Osteoblast (primary cell): ENCODE data around the gene LCE1C. TPM values are rescaled to one million over a fixed set of nuclear protein-coding genes. Genes with fewer than 3 reads are reported as not detected.

ENCODE experiments used
- DNase-seq: peaks from one replicate; pipeline ENCODE4 v3.0.0; 2011; ENCODE audit warnings: low spot score, mixed read lengths; ENCODE audit not compliant: insufficient read length; ENCODE audit errors: missing footprints
- H2AFZ ChIP-seq: 2 replicates; pipeline ENCODE4 v1.6.0; 2011; ENCODE audit warnings: mild to moderate bottlenecking, low read length
- H3K27ac ChIP-seq: 2 replicates; pipeline ENCODE4 v1.5.1; 2011; ENCODE audit warnings: mild to moderate bottlenecking, low read depth, low read length, moderate library complexity
- H3K27me3 ChIP-seq: 2 replicates; pipeline ENCODE4 v1.6.0; 2012; ENCODE audit warnings: mild to moderate bottlenecking, control low read depth, inconsistent platforms, low read length, moderate library complexity; ENCODE audit not compliant: insufficient read depth
- H3K36me3 ChIP-seq: 2 replicates; pipeline ENCODE4 v1.5.1; 2011; ENCODE audit warnings: mild to moderate bottlenecking, low read length, control low read depth, moderate library complexity; ENCODE audit not compliant: insufficient read depth
- H3K4me1 ChIP-seq: 2 replicates; pipeline ENCODE4 v1.5.1; 2011; ENCODE audit warnings: mild to moderate bottlenecking, low read length, control low read depth, moderate library complexity; ENCODE audit not compliant: insufficient read depth
- H3K4me2 ChIP-seq: 2 replicates; pipeline ENCODE4 v1.6.0; 2011; ENCODE audit warnings: mild to moderate bottlenecking, low read length; ENCODE audit not compliant: insufficient read depth
- H3K4me3 ChIP-seq: fragments of 200-600 bp; sonication (generic); 3 replicates; pipeline ENCODE4 v1.5.1; 2012; ENCODE audit warnings: mild to moderate bottlenecking, low read length, inconsistent platforms; ENCODE audit not compliant: insufficient read depth
- H3K79me2 ChIP-seq: 2 replicates; pipeline ENCODE4 v1.6.0; 2012; ENCODE audit warnings: mild to moderate bottlenecking, low read length, control low read depth, inconsistent platforms; ENCODE audit not compliant: insufficient read depth
- H3K9me3 ChIP-seq: 2 replicates; pipeline ENCODE4 v1.5.1; 2011; ENCODE audit warnings: low read depth, low read length, control low read depth
- H4K20me1 ChIP-seq: 2 replicates; pipeline ENCODE4 v1.6.0; 2012; ENCODE audit warnings: mild to moderate bottlenecking, low read length, control low read depth; ENCODE audit not compliant: insufficient read depth
- total RNA-seq: library from RNA; depleted of rRNA; stranded (reverse); fragments of >200 nt; gene quantifications from 2 replicates; pipeline ENCODE4 v1.2.3, GENCODE V29; 2012
- TF ChIP-seq, protein P1 (sequence below): IDR thresholded peaks from 2 replicates; pipeline ENCODE4 v1.5.1; 2011; ENCODE audit warnings: mild to moderate bottlenecking, low read depth, low read length, moderate library complexity; ENCODE audit errors: extremely low read depth

The LCE1C gene
- total RNA-seq = not detected in 2 replicates

DNA sequence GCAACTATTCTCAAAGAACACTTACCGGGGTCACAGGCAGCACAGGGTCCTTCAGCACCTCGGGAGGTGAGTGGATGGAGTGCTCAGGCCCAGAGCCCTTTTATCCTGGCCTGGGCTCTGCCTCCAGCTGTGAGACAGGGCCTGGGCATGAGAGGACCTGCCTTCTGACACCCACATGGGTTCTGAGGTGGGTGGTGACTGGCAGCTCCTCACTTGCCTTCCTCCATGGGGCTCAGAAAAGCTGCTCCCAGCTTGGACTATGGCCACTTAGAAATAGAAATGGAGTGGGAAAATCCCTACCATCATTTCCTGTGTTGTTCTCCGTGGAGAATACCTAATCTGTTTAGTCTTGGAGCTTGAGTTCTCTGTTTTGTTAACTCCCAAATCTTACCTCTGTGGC, at the start of gene LCE1C:
LCE1C (minus strand) TSS at position 76 of the 400 bp plus-strand sequence. CDS start 1,173 bp downstream, outside the sequence.
- Histone ChIP-seq H3K9me3 (no peaks in the 10 kb centered on the region), H3K4me3 (no peak within 1 kb of the TSS), H3K27ac (no peak within 1 kb of the TSS), H3K27me3 (no peaks in the 10 kb centered on the region), H3K79me2 (no peaks in the 10 kb centered on the region), H2AFZ (no peak within 1 kb of the TSS), H4K20me1 (no peaks in the 10 kb centered on the region), H3K4me1 (no peaks in the 10 kb centered on the region), H3K36me3 (no peaks in the 10 kb centered on the region), H3K4me2 (no peak within 1 kb of the TSS)
- TF ChIP-seq, protein P1, sequence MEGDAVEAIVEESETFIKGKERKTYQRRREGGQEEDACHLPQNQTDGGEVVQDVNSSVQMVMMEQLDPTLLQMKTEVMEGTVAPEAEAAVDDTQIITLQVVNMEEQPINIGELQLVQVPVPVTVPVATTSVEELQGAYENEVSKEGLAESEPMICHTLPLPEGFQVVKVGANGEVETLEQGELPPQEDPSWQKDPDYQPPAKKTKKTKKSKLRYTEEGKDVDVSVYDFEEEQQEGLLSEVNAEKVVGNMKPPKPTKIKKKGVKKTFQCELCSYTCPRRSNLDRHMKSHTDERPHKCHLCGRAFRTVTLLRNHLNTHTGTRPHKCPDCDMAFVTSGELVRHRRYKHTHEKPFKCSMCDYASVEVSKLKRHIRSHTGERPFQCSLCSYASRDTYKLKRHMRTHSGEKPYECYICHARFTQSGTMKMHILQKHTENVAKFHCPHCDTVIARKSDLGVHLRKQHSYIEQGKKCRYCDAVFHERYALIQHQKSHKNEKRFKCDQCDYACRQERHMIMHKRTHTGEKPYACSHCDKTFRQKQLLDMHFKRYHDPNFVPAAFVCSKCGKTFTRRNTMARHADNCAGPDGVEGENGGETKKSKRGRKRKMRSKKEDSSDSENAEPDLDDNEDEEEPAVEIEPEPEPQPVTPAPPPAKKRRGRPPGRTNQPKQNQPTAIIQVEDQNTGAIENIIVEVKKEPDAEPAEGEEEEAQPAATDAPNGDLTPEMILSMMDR = no peak
- DNase-seq = no peak

GRCh38 chr1:152855661-152856060, 49.2 kb upstream of the LCE1C start:
- H3K27ac ChIP-seq = no peak overlapping the region
- no peaks in the 10 kb centered on the region for H3K9me3 ChIP-seq
- H3K4me1 ChIP-seq = no peaks in the 10 kb centered on the region
- no peaks in the 10 kb centered on the region for H4K20me1 ChIP-seq
- no peak for DNase-seq
- no peak overlapping the region for H3K4me2 ChIP-seq
- TF ChIP-seq, protein P1 = no peak
- H3K79me2 ChIP-seq = no peaks in the 10 kb centered on the region
- H3K36me3 ChIP-seq = no peaks in the 10 kb centered on the region
- no peak overlapping the region for H3K4me3 ChIP-seq
- no peak overlapping the region for H2AFZ ChIP-seq
- no peaks in the 10 kb centered on the region for H3K27me3 ChIP-seq

- no peaks in the 10 kb centered on the region for H3K27me3 ChIP-seq
- H4K20me1 ChIP-seq = no peaks in the 10 kb centered on the region
- H3K4me3 ChIP-seq = no peak within 1 kb of the TSS
- H3K79me2 ChIP-seq = no peaks in the 10 kb centered on the region
- no peak for DNase-seq
- no peaks in the 10 kb centered on the region for H3K36me3 ChIP-seq
- no peak within 1 kb of the TSS for H3K4me2 ChIP-seq
- no peak within 1 kb of the TSS for H2AFZ ChIP-seq
- H3K9me3 ChIP-seq = no peaks in the 10 kb centered on the region
- H3K4me1 ChIP-seq = no peaks in the 10 kb centered on the region
- TF ChIP-seq, protein P1 = no peak
- no peak within 1 kb of the TSS for H3K27ac ChIP-seq
Measured at GRCh38 chr1:152842556-152842955, 36.1 kb upstream of the LCE1C start, which contains the start of gene LCE6A. LCE6A (plus strand) TSS chr1:152842856; CDS start chr1:152843521, 665 bp downstream.

GRCh38 chr1:152836870-152837269, 30.4 kb upstream of the LCE1C start:
- H3K4me3 ChIP-seq = no peak overlapping the region
- H3K4me1 ChIP-seq = no peaks in the 10 kb centered on the region
- H2AFZ ChIP-seq = no peak overlapping the region
- H3K27ac ChIP-seq = no peak overlapping the region
- H3K9me3 ChIP-seq = no peaks in the 10 kb centered on the region
- DNase-seq = no peak
- TF ChIP-seq, protein P1 = no peak
- no peaks in the 10 kb centered on the region for H3K27me3 ChIP-seq
- no peaks in the 10 kb centered on the region for H4K20me1 ChIP-seq
- no peaks in the 10 kb centered on the region for H3K79me2 ChIP-seq
- H3K36me3 ChIP-seq = no peaks in the 10 kb centered on the region
- no peak overlapping the region for H3K4me2 ChIP-seq
